MM.1S (cell line): ENCODE data around the gene USPL1.

ENCODE experiments used
- DNase-seq: peaks from one replicate; pipeline ENCODE4 v3.0.0-alpha.2; 2015
- H2AFZ ChIP-seq: fragments of 300-600 bp; sonication (generic); 2 replicates; pipeline ENCODE4 v1.6.0; 2016; ENCODE audit warnings: antibody characterized with exemption, low read length
- H3F3A ChIP-seq: fragments of 300-600 bp; sonication (generic); 2 replicates; pipeline ENCODE4 v1.6.1; 2016; ENCODE audit warnings: mild to moderate bottlenecking, antibody characterized with exemption, low read length, moderate library complexity, mixed read lengths; ENCODE audit not compliant: insufficient read depth
- H3K27ac ChIP-seq: fragments of 300-600 bp; sonication (generic); 2 replicates; pipeline ENCODE4 v1.5.1; 2016; ENCODE audit warnings: mild to moderate bottlenecking, low read length
- H3K27me3 ChIP-seq: fragments of 300-600 bp; sonication (generic); replicated peaks from 2 replicates; pipeline ENCODE4 v1.6.0; 2016; ENCODE audit warnings: low read length; ENCODE audit not compliant: insufficient read depth
- H3K36me3 ChIP-seq: fragments of 300-600 bp; sonication (generic); replicated peaks from 2 replicates; pipeline ENCODE4 v1.6.1; 2016; ENCODE audit warnings: mild to moderate bottlenecking, low read length, mixed read lengths; ENCODE audit not compliant: insufficient read depth
- H3K4me1 ChIP-seq: fragments of 300-600 bp; sonication (generic); 2 replicates; pipeline ENCODE4 v1.6.1; 2016; ENCODE audit warnings: low read length, mixed read lengths
- H3K4me2 ChIP-seq: fragments of 300-600 bp; sonication (generic); 2 replicates; pipeline ENCODE4 v1.6.0; 2016; ENCODE audit warnings: low read depth, low read length
- H3K4me3 ChIP-seq: fragments of 300-600 bp; sonication (generic); 2 replicates; pipeline ENCODE4 v1.5.1; 2016; ENCODE audit warnings: low read length, mixed read lengths
- H3K79me2 ChIP-seq: fragments of 300-600 bp; sonication (generic); 2 replicates; pipeline ENCODE4 v1.6.1; 2016; ENCODE audit warnings: mixed run types, low read length, mixed read lengths
- H3K9ac ChIP-seq: fragments of 300-600 bp; sonication (generic); 2 replicates; pipeline ENCODE4 v1.6.1; 2016; ENCODE audit warnings: low read length, mixed read lengths
- H3K9me2 ChIP-seq: fragments of 300-600 bp; sonication (generic); replicated peaks from 2 replicates; pipeline ENCODE4 v1.6.1; 2016; ENCODE audit warnings: mild to moderate bottlenecking, low read length, mixed read lengths; ENCODE audit not compliant: insufficient read depth
- H3K9me3 ChIP-seq: fragments of 300-600 bp; sonication (generic); replicated peaks from 2 replicates; pipeline ENCODE4 v1.6.1; 2016; ENCODE audit warnings: mild to moderate bottlenecking, low read length, mixed read lengths; ENCODE audit not compliant: insufficient read depth
- H4K20me1 ChIP-seq: fragments of 300-600 bp; sonication (generic); 2 replicates; pipeline ENCODE4 v1.6.1; 2016; ENCODE audit warnings: mild to moderate bottlenecking, low read length, moderate library complexity, mixed read lengths; ENCODE audit not compliant: insufficient read depth
- EZH2 ChIP-seq: fragments of 300-600 bp; sonication (generic); optimal IDR thresholded peaks from 2 replicates; pipeline ENCODE3; 2017; ENCODE audit warnings: low read depth, mild to moderate bottlenecking, antibody characterized with exemption, low read length, mixed read lengths
- EZH2phosphoT487 ChIP-seq: fragments of 300-600 bp; sonication (generic); IDR thresholded peaks from 2 replicates; pipeline ENCODE4 v1.6.1; 2018; ENCODE audit warnings: antibody characterized with exemption, low read length
- TF ChIP-seq, protein P1 (sequence below): fragments of 300-600 bp; sonication (generic); IDR thresholded peaks from 2 replicates; pipeline ENCODE4 v1.5.1; 2016; ENCODE audit warnings: antibody characterized with exemption, low read length, mixed read lengths

USPL1 gene

DNA sequence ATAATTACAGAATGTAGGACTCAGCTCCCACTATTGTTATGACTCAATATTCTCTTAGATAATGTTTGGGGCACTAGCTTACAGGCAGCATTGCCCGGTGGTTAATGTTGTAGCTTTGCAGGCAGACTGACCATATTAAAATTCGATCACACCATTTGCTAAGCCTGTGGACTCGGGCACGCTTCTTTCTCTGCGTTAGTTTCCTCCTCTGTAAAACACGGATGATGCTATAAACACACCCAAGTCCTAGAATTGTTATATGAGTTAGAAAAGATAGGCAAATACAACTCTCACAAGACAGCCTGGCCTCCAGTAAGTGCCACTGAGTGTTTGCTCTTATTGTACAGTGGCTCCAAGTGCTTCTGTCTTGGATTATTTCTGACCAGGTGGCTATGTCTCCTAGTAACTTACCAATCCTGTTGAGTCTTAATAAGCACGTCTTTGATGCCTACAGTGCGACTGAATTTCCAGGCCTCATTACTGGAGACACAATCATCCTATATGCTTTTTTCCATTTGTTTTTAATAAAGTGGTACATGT lies 67.7 kb downstream of the USPL1 start:
- no peaks in the 10 kb centered on the region for H3K79me2 ChIP-seq
- DNase-seq = no peak
- H3K9ac ChIP-seq = no peak overlapping the region
- peaks cover 3% of the 10 kb centered on the region; the same call in 1 of the 2 replicates for H3F3A ChIP-seq
- H3K36me3 ChIP-seq = no peaks in the 10 kb centered on the region
- no peak overlapping the region for H3K27ac ChIP-seq
- H2AFZ ChIP-seq = no peak overlapping the region
- no peak for TF ChIP-seq EZH2phosphoT487
- no peak for TF ChIP-seq EZH2
- TF ChIP-seq, protein P1, sequence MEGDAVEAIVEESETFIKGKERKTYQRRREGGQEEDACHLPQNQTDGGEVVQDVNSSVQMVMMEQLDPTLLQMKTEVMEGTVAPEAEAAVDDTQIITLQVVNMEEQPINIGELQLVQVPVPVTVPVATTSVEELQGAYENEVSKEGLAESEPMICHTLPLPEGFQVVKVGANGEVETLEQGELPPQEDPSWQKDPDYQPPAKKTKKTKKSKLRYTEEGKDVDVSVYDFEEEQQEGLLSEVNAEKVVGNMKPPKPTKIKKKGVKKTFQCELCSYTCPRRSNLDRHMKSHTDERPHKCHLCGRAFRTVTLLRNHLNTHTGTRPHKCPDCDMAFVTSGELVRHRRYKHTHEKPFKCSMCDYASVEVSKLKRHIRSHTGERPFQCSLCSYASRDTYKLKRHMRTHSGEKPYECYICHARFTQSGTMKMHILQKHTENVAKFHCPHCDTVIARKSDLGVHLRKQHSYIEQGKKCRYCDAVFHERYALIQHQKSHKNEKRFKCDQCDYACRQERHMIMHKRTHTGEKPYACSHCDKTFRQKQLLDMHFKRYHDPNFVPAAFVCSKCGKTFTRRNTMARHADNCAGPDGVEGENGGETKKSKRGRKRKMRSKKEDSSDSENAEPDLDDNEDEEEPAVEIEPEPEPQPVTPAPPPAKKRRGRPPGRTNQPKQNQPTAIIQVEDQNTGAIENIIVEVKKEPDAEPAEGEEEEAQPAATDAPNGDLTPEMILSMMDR = no peak
- H4K20me1 ChIP-seq = no peaks in the 10 kb centered on the region
- peaks cover 5% of the 10 kb centered on the region; the same call in 1 of the 2 replicates for H3K4me1 ChIP-seq
- no peaks in the 10 kb centered on the region for H3K27me3 ChIP-seq
- H3K9me2 ChIP-seq = no peaks in the 10 kb centered on the region
- no peak overlapping the region for H3K4me2 ChIP-seq
- no peaks in the 10 kb centered on the region for H3K9me3 ChIP-seq
- H3K4me3 ChIP-seq = no peak overlapping the region

DNA sequence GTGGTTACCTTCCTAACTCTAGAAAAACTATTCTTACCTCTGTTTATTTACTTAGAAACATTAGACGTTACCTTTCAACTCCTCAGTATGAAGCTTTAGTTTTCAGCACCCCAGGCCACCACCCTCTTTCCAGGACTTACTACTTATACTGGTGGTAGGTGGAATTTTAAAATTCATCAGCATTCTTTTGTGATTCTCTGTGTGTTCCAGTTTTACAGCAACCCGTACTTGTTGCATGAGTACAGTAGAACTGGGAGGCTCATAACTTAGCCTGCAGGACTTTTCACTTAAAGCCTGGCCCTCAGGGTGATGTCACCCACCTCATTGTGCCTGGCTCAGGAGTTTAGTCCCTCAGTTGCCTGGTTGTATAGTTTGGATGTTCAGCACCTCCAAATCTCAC lies 68.3 kb downstream of the USPL1 start:
- Histone ChIP-seq H3K9me2 (no peaks in the 10 kb centered on the region), H3K27me3 (no peaks in the 10 kb centered on the region), H3K36me3 (no peaks in the 10 kb centered on the region), H3K27ac (no peak overlapping the region), H3K79me2 (no peaks in the 10 kb centered on the region), H3K4me1 (peaks cover 5% of the 10 kb centered on the region; the same call in 1 of the 2 replicates), H3K4me2 (no peak overlapping the region), H2AFZ (no peak overlapping the region), H3K4me3 (no peak overlapping the region), H3F3A (peaks cover 7% of the 10 kb centered on the region; the same call in 1 of the 2 replicates), H3K9ac (no peak overlapping the region), H4K20me1 (no peaks in the 10 kb centered on the region), H3K9me3 (no peaks in the 10 kb centered on the region)
- no peak for TF ChIP-seq EZH2phosphoT487
- no peak for TF ChIP-seq EZH2
- TF ChIP-seq, protein P1 = no peak
- DNase-seq = no peak

DNA sequence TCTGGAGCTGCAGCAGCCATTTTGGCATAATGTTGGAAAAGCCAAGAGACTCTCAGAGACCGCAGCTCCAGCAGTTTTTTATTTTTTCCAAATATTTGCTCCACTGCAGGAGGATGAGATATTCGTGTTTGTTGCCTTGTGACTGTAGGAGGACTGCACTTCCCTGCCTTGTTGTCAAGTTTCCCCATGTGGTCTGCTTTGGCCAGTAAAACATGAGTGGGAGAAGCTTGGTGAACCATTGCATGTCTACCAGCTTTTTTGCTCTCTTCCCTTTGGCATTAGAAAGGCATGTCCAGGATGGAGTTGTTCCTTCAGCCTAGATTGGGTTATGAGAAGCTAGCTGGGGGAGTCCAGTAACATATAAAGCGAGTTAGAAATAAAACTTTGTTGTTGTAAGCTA lies 69.9 kb downstream of the USPL1 start:
- Histone ChIP-seq H3K9me3 (no peaks in the 10 kb centered on the region), H4K20me1 (no peaks in the 10 kb centered on the region), H3K27me3 (no peaks in the 10 kb centered on the region), H3K79me2 (no peaks in the 10 kb centered on the region), H3K36me3 (no peaks in the 10 kb centered on the region), H3K9me2 (no peaks in the 10 kb centered on the region), H3K9ac (no peak overlapping the region), H3K27ac (no peak overlapping the region), H3K4me1 (peaks cover 9% of the 10 kb centered on the region; the same call in 1 of the 2 replicates), H3F3A (peaks cover 7% of the 10 kb centered on the region; the same call in 1 of the 2 replicates), H3K4me3 (no peak overlapping the region), H3K4me2 (no peak overlapping the region), H2AFZ (no peak overlapping the region)
- TF ChIP-seq EZH2phosphoT487 (no peak), EZH2 (no peak)
- TF ChIP-seq, protein P1 = no peak
- no peak for DNase-seq
